Measurements from ENCODE around the gene WFIKKN1. TPM values are rescaled to one million over a fixed set of nuclear protein-coding genes. Genes with fewer than 3 reads are reported as not detected.
A peak's percentile ranks its signal among the peaks of the same experiment; 100 is the strongest.

Gene WFIKKN1
- polyA plus RNA-seq, 1 experiment: not detected

- CTCF ChIA-PET: no interaction called here
These were observed 40.0 kb upstream of the WFIKKN1 start for GRCh38 chr16:590815-591200.

GRCh38 chr16:591231-591630 lies 39.6 kb upstream of the WFIKKN1 start:
- DNase-seq (ENCODE audit: low read depth, low spot score): no peak
- Histone ChIP-seq H3K4me3 (ENCODE audit: low read depth, low read length) (peak overlapping the region; percentile 88), H3K27ac (ENCODE audit: low read depth, low read length) (no peak overlapping the region), H3K9me3 (ENCODE audit: control insufficient read depth, insufficient read depth, low read length) (no peaks in the 10 kb centered on the region; the same call in 1 of the 2 replicates), H3K27me3 (ENCODE audit: control insufficient read depth, insufficient read depth, low read length) (no peaks in the 10 kb centered on the region)
- POLR2A ChIA-PET: interaction anchor here (0.7 kb wide), 1 partner anchor 11 kb away, joined by 4 read pairs; no protein-coding TSS in a partner anchor
- TF ChIP-seq CTCF (IDR thresholded peaks at IDR 0.05; ENCODE audit: low read depth, low read length): no peak
- CTCF ChIA-PET: no interaction called here

More at GRCh38 chr16:590815-591200, 40.0 kb upstream of the WFIKKN1 start:
- H3K27ac ChIP-seq (ENCODE audit: low read depth, low read length): no peak overlapping the region
- no peak for TF ChIP-seq CTCF (IDR thresholded peaks at IDR 0.05; ENCODE audit: low read depth, low read length)
- H3K4me3 ChIP-seq (ENCODE audit: low read depth, low read length): peak overlapping the region; percentile 88
- DNase-seq (ENCODE audit: low read depth, low spot score): no peak
- H3K9me3 ChIP-seq (ENCODE audit: control insufficient read depth, insufficient read depth, low read length): no peaks in the 10 kb centered on the region; the same call in 1 of the 2 replicates
- POLR2A ChIA-PET: interaction anchor here (1.0 kb wide), 1 partner anchor 36 kb away, joined by 3 read pairs; no protein-coding TSS in a partner anchor
- H3K27me3 ChIP-seq (ENCODE audit: control insufficient read depth, insufficient read depth, low read length): no peaks in the 10 kb centered on the region

- no peak overlapping the region for H3K4me3 ChIP-seq (ENCODE audit: low read depth, low read length)
- no peak for TF ChIP-seq CTCF (IDR thresholded peaks at IDR 0.05; ENCODE audit: low read depth, low read length)
- no peak for DNase-seq (ENCODE audit: low read depth, low spot score)
- H3K27ac ChIP-seq (ENCODE audit: low read depth, low read length): no peak overlapping the region
- ChIA-PET CTCF (no interaction called here), POLR2A (interaction anchor here (0.7 kb wide), 1 partner anchor 10 kb away, joined by 4 read pairs; no protein-coding TSS in a partner anchor)
- no peaks in the 10 kb centered on the region for H3K27me3 ChIP-seq (ENCODE audit: control insufficient read depth, insufficient read depth, low read length)
- no peaks in the 10 kb centered on the region; the same call in 1 of the 2 replicates for H3K9me3 ChIP-seq (ENCODE audit: control insufficient read depth, insufficient read depth, low read length)
These were observed 38.8 kb upstream of the WFIKKN1 start for GRCh38 chr16:591892-592517.

- no peak overlapping the region for H3K4me3 ChIP-seq (ENCODE audit: low read depth, low read length)
- H3K27me3 ChIP-seq (ENCODE audit: control insufficient read depth, insufficient read depth, low read length): no peaks in the 10 kb centered on the region
- ChIA-PET POLR2A (no interaction called here), CTCF (no interaction called here)
- H3K27ac ChIP-seq (ENCODE audit: low read depth, low read length): no peak overlapping the region
- no peaks in the 10 kb centered on the region; the same call in 1 of the 2 replicates for H3K9me3 ChIP-seq (ENCODE audit: control insufficient read depth, insufficient read depth, low read length)
- no peak for TF ChIP-seq CTCF (IDR thresholded peaks at IDR 0.05; ENCODE audit: low read depth, low read length)
- DNase-seq (ENCODE audit: low read depth, low spot score): no peak
These were observed 38.1 kb upstream of the WFIKKN1 start for GRCh38 chr16:592518-593306.

GRCh38 chr16:593406-593805 lies 37.4 kb upstream of the WFIKKN1 start:
- no peak for DNase-seq (ENCODE audit: low read depth, low spot score)
- no peaks in the 10 kb centered on the region for H3K27me3 ChIP-seq (ENCODE audit: control insufficient read depth, insufficient read depth, low read length)
- POLR2A ChIA-PET: no interaction called here
- no peak overlapping the region for H3K27ac ChIP-seq (ENCODE audit: low read depth, low read length)
- no peak for TF ChIP-seq CTCF (IDR thresholded peaks at IDR 0.05; ENCODE audit: low read depth, low read length)
- CTCF ChIA-PET: no interaction called here
- H3K4me3 ChIP-seq (ENCODE audit: low read depth, low read length): no peak overlapping the region
- no peaks in the 10 kb centered on the region; the same call in 1 of the 2 replicates for H3K9me3 ChIP-seq (ENCODE audit: control insufficient read depth, insufficient read depth, low read length)
